ENCODE measurements around the gene RBM10.

The RBM10 gene

DNA sequence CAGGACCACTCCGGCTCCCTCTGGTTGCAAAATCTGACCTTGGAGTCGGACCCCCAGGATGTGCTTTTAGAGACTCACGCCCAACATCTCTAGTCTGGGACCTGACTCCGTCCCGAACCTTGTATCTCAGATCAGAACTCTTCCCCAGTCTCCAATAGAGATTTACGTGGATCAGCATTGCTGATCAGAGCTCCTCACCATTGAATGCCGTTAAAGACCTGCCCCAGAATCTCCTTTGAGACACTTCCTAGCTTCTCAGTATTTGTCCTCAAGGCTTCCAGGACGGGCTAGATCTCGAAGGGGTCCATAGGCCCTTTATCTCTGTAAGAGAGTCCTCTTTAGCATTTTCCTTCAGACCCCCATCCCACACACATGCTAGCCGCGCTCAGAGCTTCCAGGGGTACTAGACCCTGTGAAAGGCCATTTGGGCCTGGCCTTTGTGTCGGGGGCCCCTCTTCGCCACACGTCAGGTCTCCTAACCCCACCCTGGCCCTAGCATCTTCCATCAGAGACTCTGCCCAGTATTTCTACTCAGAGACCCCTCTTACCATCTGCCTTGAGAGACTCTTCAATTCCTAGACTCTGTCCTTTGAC is 49.3 kb downstream of the RBM10 start:
- no peak for DNase-seq (ENCODE audit: low read depth in 3 of 3)

DNA sequence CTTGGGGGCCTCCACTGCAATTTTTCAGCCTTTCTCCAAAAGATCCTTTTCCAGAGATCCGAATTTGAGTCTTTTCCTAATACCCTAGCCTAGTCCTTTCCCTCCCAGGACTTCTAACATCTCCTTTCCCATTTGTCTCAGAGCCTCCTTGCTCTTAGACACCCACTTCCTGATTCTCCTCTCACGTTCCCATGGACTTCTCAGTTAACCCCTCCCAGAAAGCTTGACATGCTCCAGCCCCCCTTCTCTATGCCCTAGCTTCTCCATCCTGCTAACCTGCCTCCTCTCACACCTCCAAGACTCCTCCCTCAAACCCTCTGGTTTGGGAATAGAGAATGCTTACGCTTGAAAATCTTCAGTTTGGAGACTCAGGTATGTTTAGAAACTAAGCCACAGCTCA is 51.1 kb downstream of the RBM10 start:
- no peak for DNase-seq (ENCODE audit: low read depth in 3 of 3)

DNA sequence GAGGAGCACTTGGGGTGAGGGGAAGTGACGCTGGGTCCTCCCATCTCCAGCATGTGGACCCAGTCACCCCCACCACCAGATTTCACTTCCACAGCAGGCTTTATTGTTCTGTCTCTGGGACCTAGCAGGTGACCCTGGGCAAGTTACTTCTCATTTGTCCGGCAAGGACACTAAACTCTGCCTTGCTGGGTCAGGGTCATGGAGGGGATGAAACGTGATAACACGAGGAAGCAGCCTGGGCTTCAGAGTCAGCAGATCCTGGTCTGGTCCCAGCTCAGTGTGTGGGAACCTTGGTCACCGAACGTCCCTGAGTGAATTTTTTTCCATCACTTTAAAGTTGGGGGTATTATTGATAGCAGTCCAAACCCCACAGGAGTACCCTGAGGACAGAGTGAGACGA is 52.5 kb downstream of the RBM10 start:
- DNase-seq (ENCODE audit: low read depth in 3 of 3), result no peak

DNA sequence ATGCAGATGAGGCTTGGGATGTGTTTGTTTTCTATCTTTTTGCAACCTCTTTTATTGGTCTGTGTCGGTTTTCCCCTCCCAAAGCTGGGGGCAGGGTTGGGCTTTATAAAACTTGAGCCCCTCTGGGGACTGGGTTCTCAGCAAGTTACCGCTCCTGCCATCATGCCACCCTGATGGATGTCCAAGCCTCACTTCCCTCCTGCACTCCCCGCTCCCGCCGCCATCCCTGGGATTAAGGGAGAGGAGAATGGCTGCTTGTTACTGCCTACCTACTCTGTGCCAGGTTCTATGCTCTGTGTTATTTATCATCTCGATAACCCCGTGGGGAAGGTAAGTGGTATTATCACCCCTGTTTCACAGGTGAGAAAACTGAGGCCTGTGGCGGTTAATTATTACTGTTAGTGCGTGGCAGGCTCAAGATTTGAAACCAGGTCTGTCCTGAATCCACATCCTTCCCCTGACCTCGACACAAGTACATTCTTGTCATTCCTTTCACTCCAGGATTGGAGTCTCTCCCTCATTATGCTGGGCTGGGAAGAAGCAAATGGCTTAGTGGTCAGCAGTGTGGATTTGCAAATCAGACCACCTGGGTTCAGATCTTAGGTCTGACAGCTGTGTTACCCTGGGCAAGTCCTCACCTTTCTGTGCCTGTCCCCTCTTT is 53.1 kb downstream of the RBM10 start:
- DNase-seq (ENCODE audit: low read depth in 3 of 3), result no peak

DNA sequence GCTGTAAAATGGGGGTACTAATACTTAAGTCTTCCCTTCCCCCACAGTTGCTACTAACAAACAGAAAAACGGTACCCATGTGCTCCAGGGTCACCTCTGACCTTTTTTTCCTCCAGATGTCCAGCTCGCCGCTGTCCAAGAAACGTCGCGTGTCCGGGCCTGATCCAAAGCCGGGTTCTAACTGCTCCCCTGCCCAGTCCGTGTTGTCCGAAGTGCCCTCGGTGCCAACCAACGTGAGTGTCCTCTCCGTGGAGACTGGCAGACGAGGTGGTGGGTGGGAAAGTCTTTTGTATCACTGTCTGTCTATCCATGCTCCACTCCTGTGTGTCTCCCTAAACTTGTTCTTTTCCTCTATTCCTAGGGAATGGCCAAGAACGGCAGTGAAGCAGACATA is 53.7 kb downstream of the RBM10 start:
- DNase-seq (ENCODE audit: low read depth in 3 of 3), result no peak

DNA sequence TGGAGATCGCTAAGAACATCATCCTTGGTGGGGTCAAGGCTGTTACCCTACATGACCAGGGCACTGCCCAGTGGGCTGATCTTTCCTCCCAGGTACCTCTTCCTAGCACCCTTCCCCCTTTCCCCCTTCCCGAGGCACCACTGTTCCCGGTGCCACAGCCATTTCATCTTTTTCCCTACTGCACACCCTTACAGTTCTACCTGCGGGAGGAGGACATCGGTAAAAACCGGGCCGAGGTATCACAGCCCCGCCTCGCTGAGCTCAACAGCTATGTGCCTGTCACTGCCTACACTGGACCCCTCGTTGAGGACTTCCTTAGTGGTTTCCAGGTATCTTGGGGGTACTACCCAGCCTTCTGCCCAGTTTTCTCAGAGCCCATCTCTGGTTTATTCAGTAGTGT is 54.3 kb downstream of the RBM10 start:
- DNase-seq (ENCODE audit: low read depth in 3 of 3), result no peak

DNA sequence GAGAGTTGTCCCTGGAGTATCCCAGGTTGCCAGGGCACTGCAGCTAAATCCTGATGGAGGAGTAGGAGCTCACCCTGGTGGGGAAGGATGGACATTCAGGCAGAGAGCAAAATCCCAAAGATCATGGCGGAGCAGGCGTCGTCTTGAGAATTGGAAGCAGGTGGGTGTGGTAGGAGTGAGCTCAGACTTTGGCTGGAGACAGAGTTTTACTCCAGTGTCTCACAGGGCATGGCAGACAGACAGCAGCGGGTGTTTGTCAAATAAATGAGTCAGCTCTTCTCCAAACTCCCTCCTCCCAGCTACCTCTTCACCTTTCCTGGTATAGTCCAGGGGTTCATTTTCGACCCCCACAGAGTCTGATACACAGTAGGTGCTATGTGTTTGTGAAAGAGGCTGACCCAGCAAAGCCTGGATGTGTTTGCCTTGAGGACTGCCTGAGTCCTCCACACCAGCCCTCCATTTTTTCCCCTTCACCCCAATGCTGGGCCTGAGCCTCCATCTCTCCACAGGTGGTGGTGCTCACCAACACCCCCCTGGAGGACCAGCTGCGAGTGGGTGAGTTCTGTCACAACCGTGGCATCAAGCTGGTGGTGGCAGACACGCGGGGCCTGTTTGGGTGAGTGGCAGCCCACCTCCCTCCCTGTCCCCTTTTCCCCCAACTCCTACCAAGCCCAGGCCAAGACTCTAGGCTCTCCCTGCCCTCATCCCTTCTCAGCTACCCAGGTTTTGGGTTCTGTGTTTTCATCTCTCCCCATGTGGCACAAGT is 55.5 kb downstream of the RBM10 start:
- no peak for DNase-seq (ENCODE audit: low read depth in 3 of 3)

DNA sequence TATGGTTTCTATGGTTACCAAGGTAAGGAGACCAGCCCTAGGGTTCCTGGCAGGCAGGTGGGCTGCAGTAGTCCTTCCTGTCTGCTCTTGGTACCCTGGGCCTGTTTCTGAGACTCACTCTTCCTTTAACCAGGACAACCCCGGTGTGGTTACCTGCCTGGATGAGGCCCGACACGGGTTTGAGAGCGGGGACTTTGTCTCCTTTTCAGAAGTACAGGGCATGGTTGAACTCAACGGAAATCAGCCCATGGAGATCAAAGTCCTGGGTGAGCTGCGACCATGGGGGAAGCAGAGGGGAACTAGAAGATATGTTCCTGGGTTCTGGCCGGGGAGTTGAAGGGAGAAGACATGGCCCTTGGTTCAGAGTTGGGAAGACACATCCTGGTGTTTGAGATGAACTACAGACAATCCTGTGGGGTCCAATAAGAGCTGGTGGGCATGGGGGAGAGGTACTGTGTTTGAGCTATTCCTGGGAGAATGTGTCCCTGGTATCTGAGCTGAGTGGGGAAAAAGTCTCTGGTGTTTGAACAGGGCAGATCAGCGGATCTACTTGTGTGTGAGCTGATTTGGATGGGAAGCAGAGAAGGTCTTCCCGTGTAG is 56.4 kb downstream of the RBM10 start:
- DNase-seq (ENCODE audit: low read depth in 3 of 3), result no peak

DNA sequence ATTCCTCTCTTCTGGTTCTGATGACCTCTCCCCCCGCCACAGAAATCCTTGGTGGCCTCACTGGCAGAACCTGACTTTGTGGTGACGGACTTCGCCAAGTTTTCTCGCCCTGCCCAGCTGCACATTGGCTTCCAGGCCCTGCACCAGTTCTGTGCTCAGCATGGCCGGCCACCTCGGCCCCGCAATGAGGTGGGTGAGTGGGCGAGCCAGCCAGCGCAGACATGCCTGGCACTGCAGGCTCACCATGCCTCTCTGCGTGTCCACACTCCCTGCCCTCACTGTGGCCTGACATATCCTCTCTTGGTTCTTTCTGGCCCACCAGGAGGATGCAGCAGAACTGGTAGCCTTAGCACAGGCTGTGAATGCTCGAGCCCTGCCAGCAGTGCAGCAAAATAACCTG is 57.3 kb downstream of the RBM10 start:
- no peak for DNase-seq (ENCODE audit: low read depth in 3 of 3)

DNA sequence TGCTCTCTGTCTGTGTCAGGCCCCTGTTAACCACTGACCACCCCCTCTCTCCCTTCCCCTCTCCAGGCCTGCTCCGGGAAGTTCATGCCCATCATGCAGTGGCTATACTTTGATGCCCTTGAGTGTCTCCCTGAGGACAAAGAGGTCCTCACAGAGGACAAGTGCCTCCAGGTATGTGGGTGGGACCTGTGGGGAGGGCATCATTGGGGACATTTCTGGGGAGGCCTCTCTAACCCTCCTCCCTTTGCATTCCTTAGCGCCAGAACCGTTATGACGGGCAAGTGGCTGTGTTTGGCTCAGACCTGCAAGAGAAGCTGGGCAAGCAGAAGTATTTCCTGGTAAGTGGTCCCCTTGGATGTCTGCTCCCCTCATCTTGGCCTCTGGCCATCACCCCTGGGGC is 57.9 kb downstream of the RBM10 start:
- no peak for DNase-seq (ENCODE audit: low read depth in 3 of 3)

DNA sequence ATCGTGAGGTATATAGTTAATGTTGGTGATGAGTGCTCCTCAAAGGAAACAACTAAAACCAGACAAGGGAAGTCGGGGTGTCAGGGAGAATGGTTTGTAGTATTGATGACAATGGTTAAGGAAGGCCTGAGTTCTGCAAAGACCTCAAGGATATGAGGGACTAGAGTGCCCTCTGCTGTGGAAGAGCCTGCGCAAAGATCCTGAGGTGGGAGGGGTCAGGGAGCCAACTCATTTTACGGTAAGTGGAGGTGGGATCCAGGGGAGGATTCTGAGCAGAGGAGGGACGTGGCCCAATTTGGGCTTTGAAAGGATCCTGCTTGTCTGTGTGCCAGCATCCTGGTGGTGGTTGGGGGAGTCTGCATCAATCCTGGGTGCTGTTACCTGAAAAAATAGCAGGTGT is 59.9 kb downstream of the RBM10 start:
- DNase-seq (ENCODE audit: low read depth in 3 of 3), result no peak

DNA sequence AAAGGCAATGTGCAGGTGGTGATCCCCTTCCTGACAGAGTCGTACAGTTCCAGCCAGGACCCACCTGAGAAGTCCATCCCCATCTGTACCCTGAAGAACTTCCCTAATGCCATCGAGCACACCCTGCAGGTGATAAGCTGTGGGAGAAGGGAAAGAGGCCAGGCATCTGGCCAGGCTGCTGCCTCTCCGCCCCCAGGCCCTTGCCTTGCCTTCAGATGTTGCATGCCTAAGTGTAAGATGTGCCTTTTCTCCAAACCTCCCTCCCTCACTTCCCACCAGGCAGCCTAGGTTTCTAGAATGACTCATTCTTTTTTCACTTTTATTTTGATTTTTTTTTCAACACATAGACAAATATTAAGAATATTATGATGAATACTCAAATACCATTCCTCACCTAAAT is 61.3 kb downstream of the RBM10 start:
- DNase-seq (ENCODE audit: low read depth in 3 of 3), result no peak

DNA sequence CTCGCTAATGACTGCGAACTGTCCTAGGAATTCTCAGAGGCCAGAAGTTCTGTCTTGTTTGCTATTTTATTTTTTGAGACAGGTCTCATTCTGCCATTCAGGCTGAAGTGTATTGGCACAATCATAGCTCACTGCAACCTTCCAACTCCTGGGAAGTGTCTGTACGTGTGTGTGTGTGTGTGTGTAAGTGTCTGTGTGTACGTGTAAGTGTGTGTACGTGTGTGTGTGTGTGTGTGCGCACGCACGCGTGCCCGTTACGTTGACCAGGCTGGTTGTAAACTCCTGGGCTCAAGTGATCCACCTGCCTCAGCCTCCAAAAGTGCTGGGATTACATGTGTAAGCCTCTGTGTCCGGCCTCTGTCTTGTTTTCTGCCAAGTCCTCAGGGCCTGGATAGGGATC is 63.1 kb downstream of the RBM10 start:
- no peak for DNase-seq (ENCODE audit: low read depth in 3 of 3)

DNA sequence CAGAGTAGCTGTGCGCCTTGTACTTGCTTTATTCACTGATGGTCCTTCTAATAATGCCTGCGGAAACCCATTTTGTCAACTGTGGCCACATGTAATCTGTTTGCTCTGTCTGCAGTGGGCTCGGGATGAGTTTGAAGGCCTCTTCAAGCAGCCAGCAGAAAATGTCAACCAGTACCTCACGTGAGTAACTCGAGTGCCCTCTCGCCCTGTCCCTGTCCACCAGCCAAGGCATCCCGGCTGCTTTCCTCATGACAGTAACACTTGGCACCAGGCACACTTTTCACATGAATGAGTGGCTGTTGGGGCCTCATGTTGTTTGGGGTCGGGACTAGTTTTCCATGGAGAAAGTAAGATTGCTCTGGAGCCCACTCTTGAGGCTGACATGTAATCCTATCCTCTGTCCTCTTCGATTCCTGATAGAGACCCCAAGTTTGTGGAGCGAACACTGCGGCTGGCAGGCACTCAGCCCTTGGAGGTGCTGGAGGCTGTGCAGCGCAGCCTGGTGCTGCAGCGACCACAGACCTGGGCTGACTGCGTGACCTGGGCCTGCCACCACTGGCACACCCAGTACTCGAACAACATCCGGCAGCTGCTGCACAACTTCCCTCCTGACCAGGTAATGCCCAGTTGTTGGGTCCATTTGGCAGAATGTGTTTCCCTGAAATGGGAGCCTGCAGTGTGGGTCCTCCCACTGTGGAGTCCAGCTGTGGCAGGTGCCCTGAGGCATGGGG is 64.7 kb downstream of the RBM10 start:
- no peak for DNase-seq (ENCODE audit: low read depth in 3 of 3)

DNA sequence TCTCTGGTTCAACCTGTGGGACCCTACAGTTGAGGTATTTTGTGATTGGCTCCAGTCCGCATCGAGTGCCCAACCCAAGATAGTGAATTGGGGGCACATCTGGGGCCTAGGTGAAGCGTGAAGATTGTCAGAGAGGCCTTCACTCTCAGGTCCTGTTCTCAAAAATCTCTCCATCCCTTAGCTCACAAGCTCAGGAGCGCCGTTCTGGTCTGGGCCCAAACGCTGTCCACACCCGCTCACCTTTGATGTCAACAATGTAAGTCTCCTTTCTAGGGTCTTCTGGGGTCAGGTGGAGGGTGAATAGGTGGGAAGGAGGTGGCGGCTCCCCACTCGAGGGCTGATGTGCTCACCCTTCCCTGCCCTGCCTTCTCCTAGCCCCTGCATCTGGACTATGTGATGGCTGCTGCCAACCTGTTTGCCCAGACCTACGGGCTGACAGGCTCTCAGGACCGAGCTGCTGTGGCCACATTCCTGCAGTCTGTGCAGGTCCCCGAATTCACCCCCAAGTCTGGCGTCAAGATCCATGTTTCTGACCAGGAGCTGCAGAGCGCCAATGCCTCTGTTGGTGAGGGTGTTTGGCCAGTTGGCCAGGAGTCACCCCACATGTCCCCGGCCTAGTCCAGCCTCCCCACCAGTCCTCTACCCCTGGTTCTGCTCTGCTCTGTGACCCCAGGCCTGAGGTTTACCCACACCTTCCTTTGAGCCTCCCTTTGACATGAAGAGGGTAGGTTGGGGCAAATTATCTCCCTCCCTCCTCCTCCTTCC is 65.8 kb downstream of the RBM10 start:
- no peak for DNase-seq (ENCODE audit: low read depth in 3 of 3)

DNA sequence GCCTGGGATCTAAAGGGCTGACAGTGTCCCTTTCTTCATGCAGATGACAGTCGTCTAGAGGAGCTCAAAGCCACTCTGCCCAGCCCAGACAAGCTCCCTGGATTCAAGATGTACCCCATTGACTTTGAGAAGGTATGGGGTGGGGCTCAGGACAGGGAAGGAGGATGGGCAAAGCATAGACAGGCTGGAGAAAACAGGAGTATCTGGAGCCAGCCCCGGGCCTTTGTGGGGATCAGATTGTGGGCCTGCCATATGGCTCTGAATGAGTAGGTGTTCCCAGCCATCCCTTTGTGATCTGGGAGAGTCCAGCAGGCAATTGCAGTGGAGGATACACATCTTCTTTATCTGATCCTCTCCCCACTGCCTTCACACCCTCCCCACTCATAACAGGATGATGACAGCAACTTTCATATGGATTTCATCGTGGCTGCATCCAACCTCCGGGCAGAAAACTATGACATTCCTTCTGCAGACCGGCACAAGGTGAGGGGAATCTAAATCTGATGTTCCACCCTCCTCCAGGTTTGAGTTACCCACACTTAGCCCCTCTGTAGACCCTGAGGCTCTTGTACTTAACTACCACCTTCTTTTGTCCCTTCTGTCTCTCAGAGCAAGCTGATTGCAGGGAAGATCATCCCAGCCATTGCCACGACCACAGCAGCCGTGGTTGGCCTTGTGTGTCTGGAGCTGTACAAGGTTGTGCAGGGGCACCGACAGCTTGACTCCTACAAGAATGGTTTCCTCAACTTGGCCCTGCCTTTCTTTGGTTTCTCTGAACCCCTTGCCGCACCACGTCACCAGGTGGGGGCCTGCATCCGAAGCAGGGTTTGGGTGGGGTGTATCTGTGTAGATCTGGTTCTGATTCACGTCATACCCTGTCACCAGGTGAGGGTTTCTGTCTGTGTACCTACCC is 67.6 kb downstream of the RBM10 start:
- no peak for DNase-seq (ENCODE audit: low read depth in 3 of 3)

DNA sequence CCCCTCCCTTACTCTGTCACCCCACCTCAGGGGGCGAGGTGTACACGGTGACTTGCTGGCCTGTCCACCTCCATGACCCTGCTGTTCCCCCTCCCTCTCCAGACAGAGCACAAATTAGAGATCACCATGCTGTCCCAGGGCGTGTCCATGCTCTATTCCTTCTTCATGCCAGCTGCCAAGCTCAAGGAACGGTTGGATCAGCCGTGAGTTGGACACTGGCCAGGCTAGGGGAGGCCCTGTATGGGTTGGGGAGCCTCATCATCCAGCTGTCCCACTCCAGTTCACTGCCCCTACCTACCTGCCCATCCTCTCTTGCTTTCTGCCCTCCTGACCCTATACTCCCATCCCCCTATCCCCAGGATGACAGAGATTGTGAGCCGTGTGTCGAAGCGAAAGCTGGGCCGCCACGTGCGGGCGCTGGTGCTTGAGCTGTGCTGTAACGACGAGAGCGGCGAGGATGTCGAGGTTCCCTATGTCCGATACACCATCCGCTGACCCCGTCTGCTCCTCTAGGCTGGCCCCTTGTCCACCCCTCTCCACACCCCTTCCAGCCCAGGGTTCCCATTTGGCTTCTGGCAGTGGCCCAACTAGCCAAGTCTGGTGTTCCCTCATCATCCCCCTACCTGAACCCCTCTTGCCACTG is 69.5 kb downstream of the RBM10 start:
- no peak for DNase-seq (ENCODE audit: low read depth in 3 of 3)

DNA sequence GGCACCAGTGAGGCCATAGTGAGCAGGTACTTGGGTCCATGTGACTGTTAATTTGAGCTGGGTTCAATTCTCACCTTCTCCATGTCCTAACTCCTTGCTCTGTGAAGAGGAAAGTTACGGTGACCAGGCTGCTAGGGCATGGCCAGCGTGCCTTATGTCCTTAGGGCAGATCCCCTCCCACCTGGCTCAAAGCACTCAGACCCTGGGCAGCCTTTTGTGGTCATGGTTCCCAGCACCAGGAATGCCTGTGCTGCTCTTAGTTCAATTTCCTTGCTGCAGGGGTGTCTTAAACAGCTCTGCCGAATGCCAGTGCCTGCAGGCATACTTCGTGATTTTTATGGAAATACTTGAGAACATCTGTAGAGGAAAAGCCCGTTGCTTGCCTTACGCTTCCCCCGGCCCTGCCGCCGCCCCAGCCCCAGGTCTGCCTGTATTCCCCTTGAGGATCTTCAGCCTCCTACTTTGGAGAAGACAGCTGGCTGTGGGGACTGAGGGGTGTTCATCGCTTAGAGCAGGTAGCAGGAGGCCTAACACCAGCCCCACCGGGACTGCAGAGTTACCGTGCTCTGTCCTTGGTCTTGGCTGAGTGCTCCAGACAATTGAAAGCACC is 70.4 kb downstream of the RBM10 start:
- no peak for DNase-seq (ENCODE audit: low read depth in 3 of 3)

DNA sequence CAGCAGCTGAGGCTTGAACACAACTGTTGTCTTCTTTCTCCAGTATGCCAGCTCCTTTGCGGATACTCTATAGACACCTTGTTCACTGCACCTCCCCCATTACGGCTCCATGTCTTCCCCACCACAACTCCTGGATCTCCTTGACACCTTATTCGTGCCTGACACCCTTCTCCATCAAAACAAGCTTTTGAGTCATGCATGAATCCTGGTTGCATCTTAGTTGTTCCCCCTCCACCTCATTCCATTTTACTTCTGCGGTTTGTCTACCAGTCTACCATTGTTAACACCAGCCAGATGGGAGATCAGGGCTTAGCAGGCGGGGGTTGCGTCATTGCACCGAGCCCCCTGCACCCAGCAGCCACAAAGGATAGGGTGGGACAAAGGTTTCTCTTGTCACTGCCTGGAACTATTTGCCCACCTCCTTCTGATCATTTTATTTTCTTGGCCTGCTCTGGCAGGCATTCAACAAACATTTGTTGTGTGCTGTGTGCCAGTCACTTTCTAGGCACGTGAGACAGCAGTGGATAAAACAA is 71.4 kb downstream of the RBM10 start:
- no peak for DNase-seq (ENCODE audit: low read depth in 3 of 3)

Data from stimulated activated CD4-positive, alpha-beta T cell treated with anti-CD3 and anti-CD28 coated beads, TNF-alpha, amount 100 ng/mL, for 24 hours (primary cell).